IgD-negative memory B cell (primary cell): Measurements from ENCODE around the gene WWTR1. TPM values are rescaled to one million over a fixed set of nuclear protein-coding genes. Genes with fewer than 3 reads are reported as not detected.

Experiments
- H3K27ac Mint-ChIP-seq, 3 donors: one replicate each; pipeline ENCODE4 v1.8.0; 2020 to 2022; ENCODE audit warnings: mild to moderate bottlenecking in 3 of 3, mixed read lengths in 3 of 3, moderate library complexity in 1 of 3
- H3K27me3 Mint-ChIP-seq: one replicate; pipeline ENCODE4 v1.8.0; 2021; ENCODE audit warnings: mixed read lengths
- H3K36me3 Mint-ChIP-seq: one replicate; pipeline ENCODE4 v1.8.0; 2020; ENCODE audit warnings: mild to moderate bottlenecking, mixed read lengths
- H3K4me1 Mint-ChIP-seq, 3 donors: one replicate each; pipeline ENCODE4 v1.8.0; 2020 to 2022; ENCODE audit warnings: mixed read lengths in 3 of 3, mild to moderate bottlenecking in 1 of 3
- H3K4me3 Mint-ChIP-seq, 4 donors: one replicate each; pipeline ENCODE4 v1.8.0; 2020 to 2022; ENCODE audit warnings: mild to moderate bottlenecking in 4 of 4, mixed read lengths in 4 of 4, moderate library complexity in 3 of 4
- H3K9me3 Mint-ChIP-seq, 3 donors: one replicate each; pipeline ENCODE4 v1.8.0; 2020 to 2021; ENCODE audit warnings: mixed read lengths in 3 of 3, mild to moderate bottlenecking in 1 of 3
- polyA plus RNA-seq: library from polyadenylated mRNA; unstranded; fragments of 300-500 nt; fragmentation: Illumina TruSeq; gene quantifications from one replicate; pipeline ENCODE4 v1.2.3, GENCODE V29; 2021

Gene WWTR1
- polyA plus RNA-seq, 1 donor from 2014 or later: 1.2 TPM

DNA sequence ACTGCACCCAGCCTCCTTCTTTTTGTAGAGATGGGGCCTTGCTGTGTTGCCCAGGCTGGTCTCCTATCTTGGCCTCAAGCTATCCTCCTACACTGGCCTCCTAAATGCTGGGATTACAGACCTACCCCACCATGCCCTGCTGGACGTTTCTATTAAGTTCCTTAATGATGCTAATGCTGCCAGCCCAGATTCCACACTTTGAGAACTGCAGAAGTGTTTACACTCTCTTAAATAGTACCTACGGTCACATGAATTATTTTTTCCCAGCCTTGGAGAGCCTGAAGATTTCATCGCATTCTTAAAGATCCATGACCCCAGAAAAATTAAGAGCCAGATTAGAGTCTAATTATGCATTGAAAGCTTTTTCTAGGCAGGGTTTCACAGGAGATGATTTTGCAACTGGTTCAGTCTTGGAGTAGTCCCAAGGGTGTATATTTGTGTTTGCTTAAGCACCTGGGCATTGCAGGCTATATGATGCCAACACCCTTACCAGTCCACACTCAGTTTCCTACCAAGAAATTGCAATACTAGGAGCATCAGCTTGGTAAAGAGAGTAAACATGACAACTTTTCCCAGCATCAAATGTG, 146.7 kb downstream of the WWTR1 start:
- no peaks in the 10 kb centered on the region for H3K9me3 Mint-ChIP-seq
- no peaks in the 10 kb centered on the region for H3K36me3 Mint-ChIP-seq

DNA sequence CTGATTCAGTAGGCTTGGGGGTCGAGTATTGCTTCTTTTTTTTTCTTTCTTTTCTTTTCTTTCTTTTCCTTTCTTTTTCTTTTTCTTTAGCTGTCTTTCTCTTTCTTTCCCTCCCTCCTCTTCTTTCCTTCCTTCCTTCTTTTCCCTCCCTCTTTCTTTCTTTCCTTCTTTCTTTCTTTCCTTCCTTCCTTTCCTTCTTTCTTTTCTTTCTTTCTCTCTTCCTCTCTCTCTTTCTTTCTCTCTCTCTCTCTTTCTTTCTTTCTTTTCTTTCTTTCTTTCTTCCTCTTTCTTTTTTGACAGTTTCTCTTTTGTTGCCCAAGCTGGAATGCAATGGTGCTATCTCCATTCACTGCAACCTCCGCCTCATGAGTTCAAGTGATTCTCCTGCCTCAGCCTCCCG, 147.3 kb downstream of the WWTR1 start:
- H3K4me3 Mint-ChIP-seq: no peak overlapping the region
- peaks cover 10% of the 10 kb centered on the region for H3K27me3 Mint-ChIP-seq
- no peaks in the 10 kb centered on the region for H3K36me3 Mint-ChIP-seq
- H3K9me3 Mint-ChIP-seq: no peaks in the 10 kb centered on the region
- no peak overlapping the region for H3K27ac Mint-ChIP-seq
- H3K4me1 Mint-ChIP-seq: peaks cover 0 to 9% (median 6%) of the 10 kb centered on the region in 3 donors

More for the DNA sequence above, 146.7 kb downstream of the WWTR1 start:
- Mint-ChIP-seq H3K4me1 (peaks cover 0 to 9% (median 6%) of the 10 kb centered on the region in 3 donors), H3K4me3 (no peak overlapping the region), H3K27me3 (peaks cover 10% of the 10 kb centered on the region), H3K27ac (no peak overlapping the region)

GRCh38 chr3:149509526-149509925, 148.3 kb downstream of the WWTR1 start:
- Mint-ChIP-seq H3K9me3 (peaks cover 0 to 1% (median 0%) of the 10 kb centered on the region in 3 donors), H3K27me3 (peaks cover 11% of the 10 kb centered on the region), H3K36me3 (no peaks in the 10 kb centered on the region), H3K4me1 (peaks cover 0 to 9% (median 6%) of the 10 kb centered on the region in 3 donors), H3K4me3 (no peak overlapping the region), H3K27ac (no peak overlapping the region)

GRCh38 chr3:149507491-149508324, 150.1 kb downstream of the WWTR1 start:
- Mint-ChIP-seq H3K27me3 (peaks cover 11% of the 10 kb centered on the region), H3K9me3 (peaks cover 0 to 1% (median 0%) of the 10 kb centered on the region in 3 donors), H3K36me3 (no peaks in the 10 kb centered on the region), H3K4me1 (peaks cover 0 to 9% (median 6%) of the 10 kb centered on the region in 3 donors), H3K27ac (no peak overlapping the region), H3K4me3 (no peak overlapping the region)

GRCh38 chr3:149506965-149507364, 150.9 kb downstream of the WWTR1 start:
- no peak overlapping the region for H3K4me3 Mint-ChIP-seq
- H3K9me3 Mint-ChIP-seq: peaks cover 0 to 1% (median 0%) of the 10 kb centered on the region in 3 donors
- peaks cover 6% of the 10 kb centered on the region for H3K27me3 Mint-ChIP-seq
- H3K4me1 Mint-ChIP-seq: peaks cover 0 to 6% (median 3%) of the 10 kb centered on the region in 3 donors
- no peaks in the 10 kb centered on the region for H3K36me3 Mint-ChIP-seq
- no peak overlapping the region for H3K27ac Mint-ChIP-seq

DNA sequence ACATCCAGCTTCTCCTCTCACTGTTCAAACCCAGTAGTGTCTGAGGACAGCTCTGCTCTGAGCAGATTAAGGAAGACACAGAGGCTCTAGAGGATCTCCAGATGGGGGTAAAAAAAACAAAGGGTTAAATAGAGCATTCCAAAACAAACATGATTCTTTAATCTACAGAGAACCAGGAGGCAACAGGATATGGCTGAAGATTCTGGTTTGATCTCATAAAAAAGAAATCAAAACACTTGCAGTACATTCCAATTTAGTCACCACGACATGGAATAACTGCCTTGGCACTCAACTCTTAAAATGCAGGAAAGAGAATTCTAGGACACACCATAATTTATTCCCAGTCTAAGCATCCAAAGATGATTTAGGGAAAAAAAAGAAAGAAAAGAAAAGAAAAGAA, 151.3 kb downstream of the WWTR1 start:
- H3K4me1 Mint-ChIP-seq: peaks cover 0 to 6% (median 3%) of the 10 kb centered on the region in 3 donors
- no peak overlapping the region for H3K4me3 Mint-ChIP-seq
- no peak overlapping the region for H3K27ac Mint-ChIP-seq
- H3K9me3 Mint-ChIP-seq: peaks cover 0 to 1% (median 0%) of the 10 kb centered on the region in 3 donors
- H3K36me3 Mint-ChIP-seq: no peaks in the 10 kb centered on the region
- peaks cover 6% of the 10 kb centered on the region for H3K27me3 Mint-ChIP-seq

GRCh38 chr3:149502438-149502837, 155.4 kb downstream of the WWTR1 start:
- no peak overlapping the region for H3K27ac Mint-ChIP-seq
- H3K27me3 Mint-ChIP-seq: peaks cover 6% of the 10 kb centered on the region
- H3K36me3 Mint-ChIP-seq: no peaks in the 10 kb centered on the region
- H3K4me3 Mint-ChIP-seq: no peak overlapping the region
- peaks cover 0 to under 1% (median under 1%) of the 10 kb centered on the region in 3 donors for H3K4me1 Mint-ChIP-seq
- H3K9me3 Mint-ChIP-seq: peaks cover 0 to 1% (median 0%) of the 10 kb centered on the region in 3 donors

GRCh38 chr3:149501524-149501923, 156.3 kb downstream of the WWTR1 start:
- Mint-ChIP-seq H3K27me3 (peaks cover 6% of the 10 kb centered on the region), H3K9me3 (peaks cover 0 to 1% (median 0%) of the 10 kb centered on the region in 3 donors), H3K4me1 (no peaks in the 10 kb centered on the region)

GRCh38 chr3:149497966-149498670, 159.7 kb downstream of the WWTR1 start:
- Mint-ChIP-seq H3K4me3 (no peak overlapping the region), H3K27me3 (peaks cover 3% of the 10 kb centered on the region), H3K36me3 (no peaks in the 10 kb centered on the region), H3K9me3 (no peaks in the 10 kb centered on the region), H3K4me1 (no peaks in the 10 kb centered on the region), H3K27ac (no peak overlapping the region)

More at GRCh38 chr3:149501524-149501923, 156.3 kb downstream of the WWTR1 start:
- H3K27ac Mint-ChIP-seq: no peak overlapping the region
- H3K36me3 Mint-ChIP-seq: no peaks in the 10 kb centered on the region
- H3K4me3 Mint-ChIP-seq: no peak overlapping the region

DNA sequence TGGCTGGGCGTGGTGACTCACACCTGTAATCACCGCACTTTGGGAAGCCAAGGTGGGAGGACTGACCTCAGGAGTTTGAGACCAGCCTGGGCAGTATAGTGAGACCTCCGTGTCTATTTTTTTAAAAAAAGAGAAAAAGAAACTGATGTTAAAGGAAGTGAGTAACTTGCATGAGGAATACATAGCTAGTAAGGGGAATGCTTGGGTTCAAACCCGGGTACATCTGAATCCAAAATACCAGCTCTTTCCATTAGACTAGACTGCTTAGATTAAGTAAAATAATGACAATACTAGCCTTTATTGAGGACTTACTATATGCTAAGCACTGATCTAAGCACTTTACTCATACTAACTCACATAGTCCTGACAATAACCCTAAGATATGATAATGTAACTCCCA, 160.9 kb downstream of the WWTR1 start:
- H3K4me3 Mint-ChIP-seq: no peak overlapping the region

GRCh38 chr3:149495581-149496125, 162.2 kb downstream of the WWTR1 start:
- no peaks in the 10 kb centered on the region for H3K4me1 Mint-ChIP-seq
- peaks cover 9% of the 10 kb centered on the region for H3K27me3 Mint-ChIP-seq
- no peaks in the 10 kb centered on the region for H3K36me3 Mint-ChIP-seq
- no peaks in the 10 kb centered on the region for H3K9me3 Mint-ChIP-seq
- no peak overlapping the region for H3K27ac Mint-ChIP-seq
- no peak overlapping the region for H3K4me3 Mint-ChIP-seq

More for the DNA sequence above, 160.9 kb downstream of the WWTR1 start:
- no peak overlapping the region for H3K27ac Mint-ChIP-seq
- H3K4me1 Mint-ChIP-seq: no peaks in the 10 kb centered on the region
- H3K27me3 Mint-ChIP-seq: peaks cover 5% of the 10 kb centered on the region
- H3K9me3 Mint-ChIP-seq: no peaks in the 10 kb centered on the region
- H3K36me3 Mint-ChIP-seq: no peaks in the 10 kb centered on the region

- H3K9me3 Mint-ChIP-seq: no peaks in the 10 kb centered on the region
- H3K4me3 Mint-ChIP-seq: no peak overlapping the region
- no peaks in the 10 kb centered on the region for H3K4me1 Mint-ChIP-seq
- no peak overlapping the region for H3K27ac Mint-ChIP-seq
- no peaks in the 10 kb centered on the region for H3K36me3 Mint-ChIP-seq
- peaks cover 9% of the 10 kb centered on the region for H3K27me3 Mint-ChIP-seq
These were observed 162.9 kb downstream of the WWTR1 start for GRCh38 chr3:149494759-149495580.

DNA sequence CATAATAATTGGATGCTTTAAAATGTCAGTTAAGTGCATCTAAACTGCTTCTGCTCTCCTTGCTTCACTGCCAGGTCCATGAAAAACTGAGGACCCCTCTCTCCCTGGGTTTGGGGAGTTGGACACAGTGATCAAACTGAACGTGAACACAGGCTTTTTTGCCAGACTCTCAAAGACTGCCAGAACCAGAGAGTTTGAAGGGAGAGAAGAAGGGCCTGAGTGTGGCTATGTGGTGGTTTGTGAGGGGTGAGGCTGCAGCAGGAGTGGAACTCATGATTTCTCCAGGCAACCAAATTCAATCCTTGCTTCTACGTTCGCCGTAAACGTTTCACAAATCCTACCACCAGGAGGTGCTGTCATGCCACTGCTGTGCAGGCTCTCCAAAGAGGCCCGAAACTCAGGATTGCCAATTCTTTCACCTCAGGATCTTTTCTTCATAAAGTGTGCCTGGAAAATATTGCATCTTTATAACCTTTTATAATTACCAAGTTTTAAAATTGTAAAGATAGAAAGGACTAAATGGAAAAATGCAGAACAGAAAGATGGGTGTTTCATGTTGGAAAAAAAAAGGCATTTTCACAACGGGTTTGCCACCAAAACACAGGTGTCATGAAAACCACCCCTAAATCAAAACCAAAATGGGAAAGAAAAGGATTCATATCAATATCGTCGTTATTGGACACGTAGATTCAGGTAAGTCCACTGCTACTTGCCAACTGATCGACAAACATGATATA, 163.6 kb downstream of the WWTR1 start:
- no peaks in the 10 kb centered on the region for H3K9me3 Mint-ChIP-seq
- H3K4me3 Mint-ChIP-seq: no peak overlapping the region
- no peaks in the 10 kb centered on the region for H3K36me3 Mint-ChIP-seq
- peaks cover 9% of the 10 kb centered on the region for H3K27me3 Mint-ChIP-seq
- H3K4me1 Mint-ChIP-seq: no peaks in the 10 kb centered on the region
- H3K27ac Mint-ChIP-seq: no peak overlapping the region
